HL-60/S4 treated with retinoic acid at 250 ng/mL for 4 days and 3 days (cell line): Measurements from ENCODE around the gene PURB.
"Not testable (repeated sequence)": the region's sequence is repeated elsewhere in the genome, so short reads cannot be mapped to it uniquely, and the experiment has no call there.

Experiments used
- in situ Hi-C: fragments of 300-500 bp; cut with MboI; formaldehyde crosslinking; loops from 2 replicates; pipeline ENCODE4 v1.7.0; 2022; ENCODE audit warnings: low sequenced_read_pairs

PURB gene

DNA sequence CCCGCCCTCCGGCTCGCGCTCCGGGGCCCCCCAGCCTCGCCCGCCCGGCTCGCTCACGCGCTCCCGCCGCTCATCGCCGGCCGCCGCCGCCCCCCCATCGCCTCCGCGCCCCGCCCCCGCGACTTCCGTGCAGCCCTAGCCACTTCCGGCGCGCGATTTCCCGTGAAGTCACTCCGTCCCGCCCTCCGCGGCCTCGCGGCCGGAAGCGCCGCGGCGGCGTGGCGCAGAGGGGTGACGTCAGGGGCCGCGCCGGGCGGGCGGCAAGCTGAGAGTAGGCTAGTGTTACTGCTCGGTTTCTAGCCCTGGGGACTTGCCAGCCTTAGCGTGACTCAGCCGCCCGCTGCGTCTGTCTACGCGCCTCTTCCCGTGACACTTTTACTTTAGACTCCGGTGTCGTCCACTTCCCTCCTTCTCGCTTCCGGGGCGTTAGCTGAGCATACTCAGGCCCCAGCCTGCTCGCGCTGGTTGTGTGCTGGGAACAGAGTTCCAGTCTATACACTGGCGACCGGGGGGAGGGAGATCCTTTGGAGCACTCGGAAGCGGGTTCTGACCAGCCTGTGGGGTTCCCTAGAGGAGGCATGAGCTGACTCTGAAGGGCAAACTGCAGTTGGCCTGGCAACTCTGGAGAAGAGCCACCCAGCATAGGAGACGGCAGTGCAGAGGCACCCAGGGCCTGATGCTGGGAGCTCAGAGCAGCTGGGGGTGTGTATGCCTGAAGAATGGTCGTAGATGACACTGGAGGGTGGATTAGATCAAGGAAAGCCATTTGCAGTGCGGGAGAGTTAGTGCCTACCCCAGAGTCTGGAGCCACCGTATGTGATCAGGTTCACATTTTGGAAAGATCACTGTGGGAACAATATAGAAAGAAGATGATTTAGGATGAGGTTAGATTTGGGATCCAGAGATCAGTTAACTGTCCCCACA lies at the start of gene PURB:
Gene PURB, minus strand, starts transcription at position 137 of the 924 bp plus-strand sequence. CDS start 182 bp downstream, outside the sequence.
- in situ Hi-C loops = no loop called here

DNA sequence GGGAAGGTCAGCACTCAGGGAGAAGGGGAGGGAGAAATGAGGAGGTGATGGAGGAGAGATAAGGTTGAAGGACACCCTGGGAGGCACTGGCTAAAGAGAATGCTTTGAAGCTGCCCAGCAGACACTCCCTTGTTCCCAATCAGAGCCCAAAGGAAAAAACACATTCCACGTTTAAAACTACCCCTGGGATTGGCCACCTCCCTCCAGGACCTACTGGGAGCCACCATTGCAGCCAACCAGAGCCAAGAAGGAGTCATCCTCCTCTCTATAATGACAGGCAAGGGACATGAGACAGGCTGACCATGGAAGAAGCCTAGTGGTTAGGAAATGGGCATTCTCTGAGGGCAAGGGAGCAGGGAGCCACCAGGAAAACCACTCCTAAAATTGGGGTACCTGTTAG lies 49.7 kb upstream of the PURB start:
- in situ Hi-C loops = no loop called here

DNA sequence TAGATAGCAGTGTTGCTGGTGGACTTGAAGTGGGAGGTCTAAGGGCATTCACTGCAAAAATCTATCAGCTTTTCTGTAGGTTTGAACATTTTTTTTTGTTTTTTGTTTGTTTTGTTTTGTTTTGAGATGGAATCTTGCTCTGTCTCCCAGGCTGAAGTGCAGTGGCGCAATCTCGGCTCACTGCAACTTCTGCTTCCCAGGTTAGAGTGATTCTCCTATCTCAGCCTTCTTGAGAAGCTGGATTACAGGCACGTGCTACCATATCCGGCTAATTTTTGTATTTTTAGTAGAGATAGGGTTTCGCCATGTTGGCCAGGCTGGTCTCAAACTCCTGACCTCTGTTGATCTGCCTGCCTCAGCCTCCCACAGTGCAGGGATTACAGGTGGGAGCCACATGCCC lies 49.2 kb upstream of the PURB start:
- in situ Hi-C loops = not testable (repeated sequence)

DNA sequence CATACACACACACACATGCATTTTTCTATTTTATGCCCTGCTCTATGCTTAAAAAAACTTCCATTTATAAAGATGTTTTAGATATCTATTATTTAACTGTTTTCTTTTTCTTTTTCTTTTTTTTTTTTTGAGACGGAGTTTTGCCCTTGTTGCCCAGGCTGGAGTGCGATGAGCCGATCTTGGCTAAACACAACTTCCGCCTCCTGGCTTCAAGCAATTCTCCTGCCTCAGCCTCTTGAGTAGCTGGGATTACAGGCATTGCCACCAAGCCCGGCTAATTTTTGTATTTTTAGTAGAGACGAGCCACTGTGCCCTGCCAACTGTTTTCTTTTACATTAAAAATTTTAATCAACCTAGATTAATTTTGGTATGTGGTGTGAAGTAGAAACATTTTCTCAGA lies 45.6 kb upstream of the PURB start:
- in situ Hi-C loops = no loop called here

DNA sequence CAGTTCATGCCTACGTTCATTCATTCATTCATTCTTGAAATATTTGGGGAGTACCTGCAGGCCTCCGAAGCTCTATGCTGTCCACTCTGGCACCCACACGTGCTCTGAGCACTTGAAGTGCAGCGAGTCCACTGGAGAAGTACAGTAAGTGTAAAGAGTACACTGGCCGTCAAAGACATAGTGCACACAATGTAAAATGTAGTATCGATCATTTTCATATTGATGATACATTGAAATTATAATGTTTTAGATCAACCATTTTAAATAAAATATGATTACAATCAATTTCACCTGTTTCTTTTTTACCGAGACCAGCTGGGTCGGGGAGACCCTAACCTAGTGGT lies 37.0 kb upstream of the PURB start:
- in situ Hi-C loops = loop anchor here (5.0 kb wide), 1 partner anchor 330 kb away; no protein-coding TSS in a partner anchor

DNA sequence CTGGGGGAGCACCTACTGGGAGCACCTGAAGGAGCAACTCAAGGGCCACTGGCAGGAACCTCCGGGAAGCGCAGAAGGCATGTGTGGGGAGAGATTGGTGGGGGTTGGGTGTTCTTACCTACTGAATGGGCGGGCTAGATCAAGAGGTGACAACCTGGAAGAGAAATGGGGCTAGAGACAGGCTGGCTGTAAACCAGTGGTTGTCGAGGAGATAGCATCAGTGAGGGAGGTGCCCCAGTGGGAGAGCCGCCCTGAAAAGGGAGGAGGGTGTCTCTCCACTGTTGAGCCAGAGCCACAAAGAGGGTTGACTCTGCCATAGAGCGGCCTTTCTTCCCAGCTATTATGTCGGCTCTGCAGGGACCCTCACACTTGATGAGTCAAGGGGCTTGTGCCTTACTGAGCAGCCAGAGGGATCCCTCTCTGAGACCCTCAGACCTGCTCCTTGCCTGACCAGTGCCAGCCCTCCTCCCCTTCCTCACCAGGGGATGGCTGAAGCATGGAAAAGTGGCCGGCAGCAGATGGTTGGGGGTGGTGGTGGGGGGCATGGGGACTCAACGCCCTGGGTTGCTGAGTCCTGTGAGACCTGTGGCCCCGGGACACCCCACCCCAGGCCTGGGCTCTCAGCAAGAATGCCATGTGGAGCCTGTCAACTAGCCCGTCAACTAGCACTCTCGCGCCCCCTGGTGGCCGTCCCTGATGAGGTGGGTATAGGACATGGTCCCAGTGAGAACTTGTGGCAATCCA lies 36.4 kb upstream of the PURB start:
- in situ Hi-C loops = loop anchor here (5.0 kb wide), 1 partner anchor 329 kb away; no protein-coding TSS in a partner anchor

DNA sequence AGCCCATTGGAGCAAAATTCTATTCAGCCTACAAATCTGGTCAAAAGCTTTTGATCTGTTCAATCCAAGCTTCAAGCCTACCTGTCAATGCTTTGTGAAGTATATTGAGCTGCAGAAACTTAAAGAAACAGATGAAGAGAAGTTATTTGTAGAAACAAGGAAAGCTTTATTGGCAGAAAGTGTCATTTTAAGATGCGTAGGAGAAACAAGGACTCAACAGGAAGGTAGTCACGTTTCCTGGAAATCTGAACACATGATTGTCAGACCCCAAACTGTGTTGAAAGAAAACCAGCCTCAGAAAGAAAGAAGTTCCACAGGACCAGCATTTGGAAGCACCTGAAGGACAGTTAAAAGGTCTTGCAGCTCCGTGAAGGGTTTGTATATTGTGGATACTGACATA lies 34.8 kb upstream of the PURB start:
- in situ Hi-C loops = loop anchor here (5.0 kb wide), 1 partner anchor 328 kb away; no protein-coding TSS in a partner anchor

DNA sequence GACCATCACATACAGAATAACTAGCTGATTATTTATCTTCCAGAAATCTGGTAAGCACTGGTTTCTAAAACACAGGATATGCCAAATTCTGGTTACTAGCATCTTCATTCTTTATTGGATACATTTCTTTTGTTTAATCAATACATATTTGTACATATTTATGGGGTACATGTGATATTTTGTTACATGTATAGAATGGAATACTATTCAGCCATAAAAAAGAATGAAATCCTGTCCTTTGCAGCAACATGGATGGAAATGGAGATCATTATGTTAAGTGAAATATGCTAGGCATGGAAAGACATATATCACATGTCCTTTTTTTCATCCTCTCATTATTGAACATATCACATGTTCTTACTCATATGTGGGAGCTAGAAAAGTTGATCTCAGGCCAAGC lies 32.7 kb upstream of the PURB start:
- in situ Hi-C loops = no loop called here

DNA sequence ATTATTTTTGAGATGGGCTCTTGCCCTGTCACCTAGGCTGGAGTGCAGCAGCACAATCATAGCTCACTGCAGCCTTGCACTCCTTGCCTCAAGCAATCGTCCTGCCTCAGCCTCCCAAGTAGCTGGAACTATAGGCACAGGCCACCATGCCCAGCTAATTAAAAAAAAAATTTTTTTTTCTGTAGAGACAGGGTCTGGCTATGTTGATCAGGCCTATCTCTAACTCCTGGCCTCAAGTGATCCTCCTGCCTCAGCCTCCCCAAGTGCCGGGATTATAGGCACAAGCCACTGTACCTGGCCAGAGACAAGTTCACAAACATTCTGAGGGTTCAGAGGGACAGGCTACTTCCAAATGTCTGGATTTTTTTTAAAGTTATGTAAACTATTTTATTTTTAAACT lies 32.1 kb upstream of the PURB start:
- in situ Hi-C loops = no loop called here

DNA sequence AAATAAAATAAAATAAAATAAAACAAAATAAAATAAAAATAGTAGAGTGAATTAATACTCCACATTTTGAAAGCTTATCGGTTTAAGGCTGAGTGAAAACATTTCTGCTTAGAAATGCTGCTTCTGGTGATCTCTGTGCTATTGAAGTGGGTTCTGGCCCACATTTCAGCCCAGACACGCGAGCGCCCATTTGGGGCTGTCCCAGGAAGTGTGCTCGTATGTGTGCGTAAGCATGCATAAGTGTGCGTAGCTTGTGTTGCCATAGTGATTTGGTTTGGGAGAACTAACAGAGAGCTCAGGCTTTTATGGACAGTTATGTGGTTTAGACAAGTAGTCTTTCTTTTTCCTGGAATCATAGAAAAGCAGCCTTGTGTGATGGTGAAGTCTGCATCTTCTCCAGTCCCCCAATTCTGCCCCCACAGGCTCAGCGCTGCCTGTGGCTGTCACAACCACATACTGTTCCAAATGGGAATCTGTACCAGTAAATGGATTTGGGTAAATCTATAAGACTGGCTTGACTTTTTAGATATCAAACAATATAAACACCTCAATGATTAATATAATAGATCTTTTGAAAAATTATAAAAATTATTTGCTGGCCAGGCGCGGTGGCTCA lies 29.8 kb upstream of the PURB start:
- in situ Hi-C loops = no loop called here

DNA sequence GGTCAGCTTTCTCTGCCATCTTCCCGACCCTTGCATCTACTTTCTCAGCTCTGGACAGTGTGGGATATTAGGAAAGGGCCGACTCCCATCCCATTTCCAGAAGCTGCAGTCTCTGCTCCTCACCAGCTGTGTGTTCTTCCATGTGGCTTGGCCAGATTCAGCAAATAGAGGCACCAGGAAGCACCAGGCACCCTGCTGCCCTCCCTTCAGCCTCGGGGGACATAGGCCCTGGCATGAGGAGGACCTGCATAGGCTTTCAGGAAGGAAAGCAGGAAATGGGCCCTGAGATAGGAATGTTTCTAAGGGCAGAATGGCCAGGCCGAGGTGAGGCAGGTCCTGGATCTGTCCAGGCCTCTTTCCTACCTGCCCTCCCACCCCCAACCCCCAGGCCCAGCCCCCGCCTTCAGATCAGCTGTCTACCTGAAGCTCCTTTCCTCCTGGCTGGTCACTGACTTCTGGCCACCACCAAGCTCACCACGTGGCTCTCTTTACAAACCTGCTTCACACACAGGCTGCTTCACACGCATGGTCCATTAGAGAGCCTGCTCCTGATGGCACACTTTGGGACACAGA lies 27.5 kb upstream of the PURB start:
- in situ Hi-C loops = no loop called here

DNA sequence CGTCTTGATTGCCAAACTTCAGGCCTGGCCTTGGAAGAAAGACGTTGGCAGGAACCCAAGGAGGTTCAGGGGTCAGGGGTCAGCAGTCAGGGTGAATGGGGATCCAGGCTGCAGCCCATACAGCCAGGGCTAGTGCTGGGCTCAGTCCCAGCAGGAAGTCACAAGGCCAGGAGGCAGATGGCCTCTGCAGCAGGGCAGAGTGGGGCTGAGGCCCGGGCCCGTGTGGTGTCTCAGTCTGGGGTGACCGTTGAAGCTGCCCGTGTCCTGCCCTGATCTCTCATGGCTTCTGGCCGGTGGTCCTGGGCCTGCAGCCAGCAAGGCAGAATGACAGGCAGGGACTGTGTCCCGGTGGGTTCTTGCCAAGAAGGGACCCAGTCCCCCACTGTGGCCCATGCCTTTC lies 26.6 kb upstream of the PURB start:
- in situ Hi-C loops = no loop called here

DNA sequence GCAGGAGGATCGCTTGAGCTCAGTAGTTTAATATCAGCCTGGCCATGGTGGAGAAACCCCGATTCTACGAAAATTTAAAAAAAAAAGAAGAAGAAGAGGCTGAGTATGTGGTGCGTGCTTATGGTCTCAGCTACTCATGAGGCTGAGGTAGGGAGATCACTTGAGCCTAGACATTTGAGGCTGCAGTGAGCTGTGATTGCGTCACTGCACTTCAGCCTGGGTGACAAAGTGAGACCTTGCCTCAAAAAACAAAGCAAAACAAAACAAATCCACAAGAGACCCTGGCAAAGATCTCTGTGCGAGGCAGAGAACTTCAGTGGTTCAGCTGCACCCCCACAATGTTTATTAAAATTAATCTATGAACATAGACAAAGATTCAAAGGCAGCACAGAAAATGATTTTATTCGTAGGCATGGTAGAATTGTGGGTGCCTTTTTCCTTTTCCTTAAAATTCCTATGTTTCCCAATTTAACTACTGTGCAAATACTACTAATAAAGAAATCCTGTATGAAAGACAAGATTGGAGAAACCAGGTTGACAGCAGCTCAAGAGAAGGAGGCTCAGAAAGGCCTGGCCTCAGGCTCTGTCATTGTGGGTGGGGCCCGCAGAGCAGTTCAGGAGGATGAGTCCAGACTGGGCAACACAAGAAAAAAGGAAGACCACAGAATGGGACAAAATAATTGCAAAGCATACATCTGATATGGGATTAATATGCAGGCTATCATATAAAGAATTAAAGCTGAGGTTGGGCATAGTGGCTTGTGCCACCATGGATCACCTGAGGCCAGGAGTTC lies 24.5 kb upstream of the PURB start:
- in situ Hi-C loops = no loop called here

DNA sequence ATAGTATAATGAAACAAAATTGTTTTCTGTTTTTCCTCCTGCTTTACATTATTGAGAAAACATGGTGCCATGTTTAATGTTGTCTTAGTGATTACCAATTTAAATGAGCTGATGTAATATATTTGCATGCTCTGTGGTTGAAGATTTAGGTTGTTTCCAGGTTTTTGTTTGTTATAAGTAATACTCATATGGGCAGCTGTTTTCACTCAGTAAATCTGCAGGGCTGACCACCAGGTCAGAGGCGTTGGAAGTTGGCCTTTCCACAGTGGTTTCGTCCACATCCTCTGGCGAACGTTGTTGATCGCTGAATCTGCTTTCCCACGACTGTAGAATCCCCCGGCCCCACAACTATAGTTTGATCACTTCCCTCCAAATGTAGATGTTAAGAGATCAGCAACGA lies 21.6 kb upstream of the PURB start:
- in situ Hi-C loops = no loop called here

DNA sequence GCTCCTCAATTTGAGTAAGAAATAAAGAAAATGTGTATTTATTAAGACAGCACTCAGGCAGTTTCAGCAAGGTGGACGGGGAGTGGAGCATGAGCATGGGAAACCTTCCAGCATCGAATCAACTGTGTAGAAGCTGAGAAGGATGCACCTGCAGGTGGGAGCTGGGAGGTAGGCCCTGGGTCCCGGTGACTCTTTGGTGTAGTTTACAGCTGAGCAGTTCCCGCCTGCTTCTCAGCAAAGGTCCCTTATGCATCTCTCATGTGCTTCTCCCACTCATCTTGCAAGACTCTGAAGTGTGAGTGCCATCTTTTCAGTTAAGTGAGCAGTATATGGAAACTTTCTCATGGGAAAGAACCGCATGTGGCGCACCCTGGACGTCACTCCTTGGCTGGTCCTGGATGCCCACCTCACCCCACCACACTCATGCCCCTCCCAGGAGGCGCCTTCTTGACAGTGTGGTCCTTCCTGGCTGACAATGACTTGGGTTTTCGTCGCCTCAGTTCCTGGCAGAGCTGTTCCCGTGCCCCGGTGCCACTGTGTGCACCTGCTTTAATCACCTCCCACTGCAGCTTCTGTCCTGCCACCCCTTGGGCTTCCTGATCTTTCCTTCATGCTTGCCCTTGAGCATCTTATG lies 19.8 kb upstream of the PURB start:
- in situ Hi-C loops = no loop called here

DNA sequence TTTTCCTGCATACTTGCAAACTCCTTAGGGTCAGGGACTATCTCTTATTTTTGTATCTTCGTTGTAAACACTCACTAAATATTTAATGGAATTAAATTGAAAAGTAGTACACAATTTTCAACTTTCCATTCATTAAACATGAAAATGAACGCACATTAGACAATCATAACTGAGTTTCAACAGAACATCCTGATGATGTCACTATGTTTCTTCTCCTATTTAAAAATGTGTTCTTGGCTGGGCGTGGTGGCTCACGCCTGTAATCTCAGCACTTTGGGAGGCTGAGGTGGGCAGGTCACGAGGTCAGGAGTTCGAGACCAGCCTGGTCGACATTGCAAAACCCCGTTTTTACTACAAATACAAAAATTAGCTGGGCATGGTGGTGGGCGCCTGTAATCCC lies 14.1 kb upstream of the PURB start:
- in situ Hi-C loops = no loop called here

DNA sequence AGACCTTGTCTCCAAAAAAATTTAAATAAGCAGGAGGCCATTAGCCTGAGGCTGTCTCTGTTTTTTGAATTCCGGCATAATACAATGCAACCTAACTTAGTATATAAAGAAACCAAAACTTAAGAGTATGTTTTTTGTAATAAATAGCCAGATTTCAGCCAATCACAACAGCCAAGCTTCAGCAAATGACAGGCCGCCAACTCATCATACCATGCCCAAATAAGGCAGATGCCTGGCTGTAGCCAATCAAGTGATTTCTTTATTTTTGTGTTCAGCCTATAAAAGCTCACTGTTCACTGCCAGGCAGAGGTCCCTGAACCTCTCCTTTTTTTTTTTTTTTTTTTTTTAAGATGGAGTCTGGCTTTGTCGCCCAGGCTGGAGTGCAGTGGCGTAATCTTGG lies 12.7 kb upstream of the PURB start:
- in situ Hi-C loops = no loop called here

DNA sequence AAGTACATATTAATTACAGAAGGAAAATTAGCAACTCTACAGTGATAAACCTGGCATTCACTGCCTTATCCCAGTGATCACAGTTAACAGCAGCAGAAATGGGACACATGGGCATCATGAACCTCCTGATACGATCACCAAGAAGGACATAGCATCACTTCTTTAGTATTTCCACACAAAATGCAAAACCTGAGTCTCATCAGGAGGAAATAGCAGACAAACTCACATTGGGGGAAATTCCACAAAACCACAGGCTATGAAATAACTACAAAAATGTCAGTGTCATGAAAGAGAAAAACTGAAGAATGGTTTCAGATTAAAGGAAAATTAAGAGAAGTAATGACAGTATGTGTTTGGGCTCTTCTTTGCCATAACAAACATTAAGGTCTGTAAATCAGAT lies 12.0 kb upstream of the PURB start:
- in situ Hi-C loops = no loop called here

DNA sequence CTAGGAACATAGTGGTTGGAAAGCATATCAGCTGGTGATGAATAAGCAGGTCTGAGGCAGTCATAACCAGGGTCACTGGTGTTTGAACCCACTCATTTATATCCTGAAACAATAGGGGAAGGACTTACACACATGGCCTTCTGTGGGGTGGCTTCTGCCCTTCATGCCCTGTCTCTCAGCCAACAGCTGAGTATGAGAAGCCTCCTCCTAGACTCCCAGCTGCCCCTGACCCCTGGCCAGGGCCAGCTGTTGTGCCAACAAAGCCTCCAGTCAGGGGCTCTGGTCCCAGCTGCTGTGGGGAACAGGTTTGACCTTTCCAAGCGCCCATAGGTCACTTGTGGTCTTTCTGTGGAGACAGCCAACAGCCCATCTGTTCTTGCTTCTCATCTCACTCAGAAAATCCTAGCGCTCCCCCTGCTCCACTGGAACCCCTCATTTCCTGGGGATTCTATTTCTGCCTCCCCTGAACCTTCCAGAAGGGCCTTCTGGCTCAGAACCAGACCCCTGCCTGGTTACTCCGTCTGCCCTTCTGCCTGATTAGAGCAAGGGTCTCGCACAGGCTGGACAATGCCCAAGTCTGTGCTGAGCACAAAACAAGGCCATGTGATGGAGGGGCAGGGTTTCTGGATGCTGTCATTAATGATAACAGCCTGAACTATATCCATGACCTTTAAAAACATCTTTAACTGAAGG lies 9.7 kb upstream of the PURB start:
- in situ Hi-C loops = no loop called here
